ENCODE results near the gene PPM1E.
"Not testable (repeated sequence)": the region's sequence is repeated elsewhere in the genome, so short reads cannot be mapped to it uniquely, and the experiment has no call there.

PPM1E gene

GRCh38 chr17:58755577-58756245 is at the start of gene PPM1E:
PPM1E (plus strand) TSS chr17:58755854.
- peak; percentile 20 for DNase-seq (ENCODE audit: low read depth)

- no peak for DNase-seq (ENCODE audit: low read depth)
These were observed 49.1 kb upstream of the PPM1E start for GRCh38 chr17:58706351-58707140.

- peak; percentile 6 for DNase-seq (ENCODE audit: low read depth)
These were observed 44.6 kb upstream of the PPM1E start for GRCh38 chr17:58710948-58711552.

GRCh38 chr17:58722274-58722673 is 33.4 kb upstream of the PPM1E start:
- no peak for DNase-seq (ENCODE audit: low read depth)

GRCh38 chr17:58722696-58723095 is 33.0 kb upstream of the PPM1E start:
- no peak for DNase-seq (ENCODE audit: low read depth)

GRCh38 chr17:58728798-58729197 is 26.9 kb upstream of the PPM1E start:
- DNase-seq (ENCODE audit: low read depth), result no peak

GRCh38 chr17:58730937-58731336 is 24.7 kb upstream of the PPM1E start:
- no peak for DNase-seq (ENCODE audit: low read depth)

- no peak for DNase-seq (ENCODE audit: low read depth)
These were observed 21.6 kb upstream of the PPM1E start for GRCh38 chr17:58734040-58734439.

GRCh38 chr17:58734811-58735210 is 20.8 kb upstream of the PPM1E start:
- DNase-seq (ENCODE audit: low read depth), result no peak

- no peak for DNase-seq (ENCODE audit: low read depth)
These were observed 14.5 kb upstream of the PPM1E start for GRCh38 chr17:58741121-58741625.

GRCh38 chr17:58747674-58748073 is 8.0 kb upstream of the PPM1E start:
- DNase-seq (ENCODE audit: low read depth), result no peak

- not testable (repeated sequence) for DNase-seq (ENCODE audit: low read depth)
These were observed 6.0 kb upstream of the PPM1E start for GRCh38 chr17:58749627-58750026.

GRCh38 chr17:58753026-58753425 is 2.6 kb upstream of the PPM1E start:
- DNase-seq (ENCODE audit: low read depth), result no peak

- no peak for DNase-seq (ENCODE audit: low read depth)
These were observed 431 bp upstream of the PPM1E start for GRCh38 chr17:58755269-58755576.

GRCh38 chr17:58756246-58757161 is 850 bp downstream of the PPM1E start:
- DNase-seq (ENCODE audit: low read depth), result no peak

- DNase-seq (ENCODE audit: low read depth), result no peak
These were observed 1.5 kb downstream of the PPM1E start for GRCh38 chr17:58757162-58757613.

- DNase-seq (ENCODE audit: low read depth), result no peak
These were observed 3.2 kb downstream of the PPM1E start for GRCh38 chr17:58758890-58759289.

- DNase-seq (ENCODE audit: low read depth), result no peak
These were observed 3.9 kb downstream of the PPM1E start for GRCh38 chr17:58759522-58759921.

GRCh38 chr17:58760248-58760647 is 4.6 kb downstream of the PPM1E start:
- no peak for DNase-seq (ENCODE audit: low read depth)

GRCh38 chr17:58763263-58763662 is 7.6 kb downstream of the PPM1E start:
- DNase-seq (ENCODE audit: low read depth), result no peak

- no peak for DNase-seq (ENCODE audit: low read depth)
These were observed 8.7 kb downstream of the PPM1E start for GRCh38 chr17:58764373-58764772.

- not testable (repeated sequence) for DNase-seq (ENCODE audit: low read depth)
These were observed 22.8 kb downstream of the PPM1E start for GRCh38 chr17:58778482-58778881.

Data from stimulated activated CD8-positive, alpha-beta memory T cell treated with anti-CD3 and anti-CD28 coated beads, Interleukin-4, amount 100 ng/mL, for 24 hours (primary cell).